HG03095 (cell line): Measurements from ENCODE around the gene GGCT.
"Not testable (repeated sequence)": the region's sequence is repeated elsewhere in the genome, so short reads cannot be mapped to it uniquely, and the experiment has no call there.

Experiments used
- ATAC-seq: cut with Tn5 transposase; IDR thresholded peaks from one replicate; pipeline ENCODE4 v1.9.1; 2021; ENCODE audit warnings: moderate library complexity; ENCODE audit not compliant: unreplicated experiment

The GGCT gene

DNA sequence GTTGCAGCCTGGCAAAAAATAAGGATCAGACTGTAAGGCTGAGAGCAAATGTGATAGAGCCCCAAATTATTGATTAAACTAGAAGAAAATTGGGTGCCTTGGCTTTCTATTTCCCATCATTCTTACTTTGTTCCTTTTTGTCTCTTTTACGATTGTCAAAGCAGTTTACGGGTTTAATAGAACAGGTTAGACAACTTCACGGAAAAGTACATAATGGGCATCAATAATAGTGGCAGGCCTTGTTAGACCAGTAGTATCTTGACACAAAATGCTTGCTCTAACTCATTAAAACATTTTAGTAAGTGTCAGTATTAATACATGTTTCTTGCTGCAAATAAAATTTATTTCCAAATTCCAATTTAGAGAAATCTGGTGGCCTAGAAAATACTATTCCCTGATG is 14.5 kb upstream of the GGCT start:
- ATAC-seq = no peak

DNA sequence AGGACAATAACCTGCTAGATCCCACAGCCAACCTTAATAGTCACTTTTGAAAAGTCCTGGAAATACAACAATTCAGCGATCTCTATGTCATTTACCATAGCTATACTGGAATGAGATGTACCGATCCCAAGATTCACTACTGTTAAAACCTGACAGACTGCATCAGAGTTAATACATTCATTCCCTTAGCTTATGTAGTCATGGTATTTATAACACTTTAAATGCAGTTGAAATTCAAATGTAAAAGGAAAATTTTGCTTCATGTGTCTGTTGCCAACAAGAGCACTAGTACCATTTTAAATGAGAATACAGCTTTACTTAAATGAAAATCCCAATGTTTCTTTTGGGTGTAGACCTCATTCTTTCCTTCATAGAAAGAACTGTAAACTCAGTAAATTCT is 11.1 kb upstream of the GGCT start:
- ATAC-seq = no peak

GRCh38 chr7:30514776-30515175 is 10.1 kb upstream of the GGCT start:
- ATAC-seq = no peak

DNA sequence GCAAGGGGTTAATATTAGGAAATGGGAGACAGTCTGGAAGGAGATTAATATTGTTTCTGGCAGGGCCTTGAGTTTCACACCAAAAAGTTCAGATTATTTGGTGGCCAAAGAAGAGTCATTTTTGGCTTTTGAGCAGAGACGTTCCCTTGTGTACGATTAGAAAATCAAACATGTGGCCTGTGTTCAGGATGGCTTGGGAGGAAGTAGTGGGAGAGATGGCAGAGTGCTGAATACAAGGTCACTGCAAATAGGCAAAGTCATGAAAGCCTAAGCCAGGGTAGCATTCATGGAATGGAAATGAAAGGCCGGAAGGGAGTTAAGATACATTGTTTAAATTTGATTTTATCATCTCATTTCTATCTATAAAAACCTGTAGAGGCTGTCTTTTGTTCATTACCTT is 9.5 kb upstream of the GGCT start:
- no peak for ATAC-seq

- no peak for ATAC-seq
Measured at GRCh38 chr7:30513762-30514161, 9.1 kb upstream of the GGCT start.

- ATAC-seq = no peak
Measured at GRCh38 chr7:30511973-30512662, 7.5 kb upstream of the GGCT start.

GRCh38 chr7:30511494-30511893 is 6.9 kb upstream of the GGCT start:
- no peak for ATAC-seq

DNA sequence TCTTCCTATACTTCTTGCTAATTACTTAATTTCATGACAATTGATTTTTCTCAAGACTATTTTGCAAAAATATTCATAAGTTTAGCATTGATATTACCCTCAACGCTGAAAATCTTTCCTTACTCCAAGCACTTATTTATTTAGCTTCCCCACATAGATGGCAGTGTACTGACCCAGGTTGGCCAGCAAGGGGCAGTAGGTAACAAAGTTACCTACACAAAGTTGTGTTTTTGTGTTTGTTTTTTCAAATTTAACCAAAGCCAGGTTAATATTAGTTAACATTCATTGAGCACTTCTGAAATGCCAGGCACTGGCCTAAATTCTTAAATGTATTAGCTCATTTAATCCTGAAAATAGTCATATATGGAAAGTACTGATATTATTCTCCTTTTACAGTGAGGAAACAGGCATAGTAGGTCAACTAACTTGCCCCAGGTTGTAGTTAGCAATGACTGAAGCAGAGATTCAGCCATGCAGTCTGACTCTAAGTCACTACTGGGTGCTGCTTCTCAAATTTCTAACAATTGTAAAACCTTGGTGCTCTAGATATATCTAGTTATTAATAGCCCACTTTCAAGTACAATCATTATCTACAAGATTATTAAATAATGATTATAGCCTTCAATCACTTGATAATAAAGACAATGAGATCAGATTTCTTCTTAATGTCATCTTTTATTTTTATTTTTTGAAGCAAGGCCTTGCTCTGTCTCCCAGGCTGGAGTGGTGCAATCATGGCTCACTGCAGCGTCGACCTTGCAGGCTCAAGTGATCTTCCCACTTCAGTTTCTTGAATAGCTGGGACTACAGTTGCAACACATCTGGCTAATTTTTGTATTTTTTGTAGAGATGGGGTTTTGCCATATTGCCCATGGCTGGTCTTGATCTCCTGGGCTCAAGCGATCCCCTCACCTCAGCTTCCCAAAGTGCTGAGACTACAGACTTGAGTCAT is 5.8 kb upstream of the GGCT start:
- peak; percentile 71 for ATAC-seq

DNA sequence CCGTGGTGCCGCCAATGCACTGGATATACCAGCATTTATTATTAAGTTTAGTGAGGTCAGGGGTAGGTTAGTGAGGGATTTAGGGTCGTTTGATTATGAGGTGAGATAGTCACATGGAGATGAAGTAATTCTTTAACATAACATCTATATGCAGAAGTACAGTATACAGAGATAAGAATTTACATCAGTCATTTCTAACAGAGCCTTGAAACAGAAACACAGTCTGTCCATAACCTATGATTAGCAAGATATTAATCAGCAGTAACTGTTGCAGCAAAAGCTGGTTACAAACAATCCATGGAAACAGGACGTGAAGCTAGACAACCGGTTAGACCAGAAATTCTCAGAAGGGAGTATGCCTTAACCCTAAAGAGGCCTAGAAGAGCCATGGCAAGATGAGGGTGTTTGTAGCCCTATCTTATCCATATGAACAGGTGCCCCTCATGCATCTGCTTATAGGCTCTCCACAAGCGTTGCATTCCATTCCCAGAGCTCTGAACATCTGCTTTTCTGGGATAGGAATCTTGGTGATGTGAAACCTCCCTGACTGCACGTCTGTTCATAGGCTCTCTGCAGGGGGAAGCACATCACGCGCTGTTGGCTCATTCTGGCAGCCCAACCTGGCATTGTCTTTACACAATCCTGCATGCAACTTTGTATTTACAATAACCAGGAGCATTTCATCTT is 4.7 kb upstream of the GGCT start:
- not testable (repeated sequence) for ATAC-seq

DNA sequence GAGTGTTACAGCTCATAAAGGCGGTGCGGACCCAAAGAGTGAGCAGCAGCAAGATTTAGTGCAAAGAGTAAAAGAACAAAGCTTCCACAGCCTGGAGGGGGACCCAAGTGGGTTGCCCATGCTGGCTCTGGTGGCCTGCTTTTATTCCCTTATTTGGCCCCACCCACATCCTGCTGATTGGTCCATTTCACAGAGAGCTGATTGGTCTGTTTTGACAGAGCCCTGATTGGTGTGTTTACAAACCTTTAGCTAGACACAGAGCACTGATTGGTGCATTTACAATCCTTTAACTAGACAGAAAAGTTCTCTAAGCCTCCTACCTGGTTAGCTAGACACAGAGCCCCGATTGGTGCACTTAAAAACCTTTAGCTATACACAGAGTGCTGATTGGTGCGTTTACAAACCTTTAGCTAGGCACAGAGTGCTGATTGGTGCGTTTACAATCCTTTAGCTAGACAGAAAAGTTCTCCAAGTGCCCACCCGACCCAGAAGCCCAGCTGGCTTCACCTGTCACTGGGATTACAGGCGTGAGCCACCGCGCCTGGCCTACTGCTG is 2.8 kb upstream of the GGCT start:
- not testable (repeated sequence) for ATAC-seq

- ATAC-seq = no peak
Measured at GRCh38 chr7:30505174-30505697, 607 bp upstream of the GGCT start.

GRCh38 chr7:30503274-30504212 is 1.1 kb downstream of the GGCT start:
- no peak for ATAC-seq

GRCh38 chr7:30502470-30503251 is 2.0 kb downstream of the GGCT start:
- no peak for ATAC-seq

DNA sequence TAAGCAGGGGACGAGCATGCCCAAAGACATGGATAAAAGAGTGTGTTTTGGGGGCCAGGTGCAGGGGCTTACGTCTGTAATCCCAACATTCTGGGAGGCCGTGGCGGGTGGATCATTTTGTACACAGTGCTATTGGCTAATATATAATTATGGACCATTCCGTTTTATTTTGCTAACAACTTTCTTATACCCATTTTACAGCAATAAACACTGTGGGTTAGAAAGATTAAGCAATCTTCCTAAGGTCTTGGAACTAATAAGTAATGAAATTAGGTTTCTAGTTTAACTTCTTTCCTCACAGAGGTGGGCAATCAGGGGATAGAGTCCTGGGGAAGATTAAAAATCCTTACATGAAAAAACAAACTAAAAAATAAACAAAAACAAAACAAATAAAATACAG is 3.4 kb downstream of the GGCT start:
- ATAC-seq = no peak

DNA sequence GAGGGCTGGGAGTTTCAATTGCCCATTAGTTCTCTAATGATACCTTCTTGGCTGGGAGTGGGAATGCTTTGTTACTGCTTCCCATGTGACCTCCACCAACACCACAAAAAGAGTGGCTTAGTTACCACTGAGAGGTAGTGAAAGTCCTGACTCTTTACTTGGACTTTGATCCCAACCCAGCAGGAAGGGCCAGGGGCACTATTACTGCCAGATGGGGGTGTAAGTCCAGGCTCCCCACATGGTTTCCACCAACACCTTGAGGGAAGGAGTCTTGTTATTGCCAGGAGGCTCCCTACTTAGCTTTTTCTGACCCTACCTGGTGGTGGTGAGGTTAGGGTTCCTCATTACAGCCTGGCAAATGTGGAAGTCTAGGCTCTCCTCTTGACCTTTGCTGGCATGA is 11.4 kb downstream of the GGCT start:
- ATAC-seq = no peak

- no peak for ATAC-seq
Measured at GRCh38 chr7:30491417-30491816, 13.2 kb downstream of the GGCT start.

GRCh38 chr7:30487371-30487770 is 17.3 kb downstream of the GGCT start:
- ATAC-seq = no peak

GRCh38 chr7:30485667-30486066 is 19.0 kb downstream of the GGCT start:
- no peak for ATAC-seq

- ATAC-seq = not testable (repeated sequence)
Measured at GRCh38 chr7:30481416-30481815, 23.2 kb downstream of the GGCT start.
